LoVo (cell line): ENCODE data around the gene MAPKBP1.
A peak's percentile ranks its signal among the peaks of the same experiment; 100 is the strongest.

ENCODE experiments used
- DNase-seq: peaks from one replicate; pipeline ENCODE4 v3.0.0-alpha.2; 2016; ENCODE audit warnings: low spot score

MAPKBP1 gene

DNA sequence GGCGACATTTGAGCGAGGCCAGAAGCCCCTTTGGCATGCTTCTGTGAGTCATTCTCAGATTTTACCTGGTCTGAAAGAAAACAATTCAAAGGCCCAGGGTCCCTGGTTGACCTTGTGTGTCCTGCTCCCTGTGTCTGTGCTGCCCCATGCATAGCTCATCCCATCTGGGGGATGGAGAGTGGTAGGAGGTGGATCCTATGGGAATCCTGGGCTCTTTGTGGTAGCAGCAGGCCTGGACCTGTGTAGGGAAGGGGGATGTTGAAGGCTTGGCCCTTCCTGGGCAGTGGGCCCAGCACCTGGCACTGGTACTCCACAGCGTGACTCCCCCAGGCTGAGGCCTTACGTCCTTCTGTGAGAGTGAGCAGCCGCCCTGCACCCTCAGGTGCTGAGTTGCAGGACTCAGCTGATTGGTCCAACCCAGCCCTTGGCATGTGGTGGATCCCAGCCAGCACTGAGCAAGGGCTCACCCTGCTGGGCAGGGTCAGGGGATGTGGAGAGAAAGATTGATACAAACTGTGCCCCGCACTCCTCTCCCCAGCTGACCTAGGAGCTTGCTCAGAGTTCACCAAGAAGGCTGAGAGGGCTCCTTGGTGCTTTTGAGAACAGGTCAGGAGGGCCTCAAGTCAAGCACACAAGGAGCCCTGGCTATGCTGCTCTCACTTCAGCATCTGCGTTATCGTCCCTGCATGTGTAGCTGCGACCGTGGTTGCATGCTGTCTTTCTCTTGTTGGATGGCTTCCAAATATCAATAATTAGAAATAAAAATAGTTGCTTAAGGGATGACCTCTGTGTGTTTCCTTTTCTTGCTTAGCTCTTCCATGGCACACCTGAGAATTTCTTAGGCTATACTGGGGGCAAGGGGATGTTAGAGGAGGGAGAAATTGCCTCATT lies 32.3 kb downstream of the MAPKBP1 start:
- DNase-seq = no peak

GRCh38 chr15:41809121-41809520 lies 34.8 kb downstream of the MAPKBP1 start:
- no peak for DNase-seq

DNA sequence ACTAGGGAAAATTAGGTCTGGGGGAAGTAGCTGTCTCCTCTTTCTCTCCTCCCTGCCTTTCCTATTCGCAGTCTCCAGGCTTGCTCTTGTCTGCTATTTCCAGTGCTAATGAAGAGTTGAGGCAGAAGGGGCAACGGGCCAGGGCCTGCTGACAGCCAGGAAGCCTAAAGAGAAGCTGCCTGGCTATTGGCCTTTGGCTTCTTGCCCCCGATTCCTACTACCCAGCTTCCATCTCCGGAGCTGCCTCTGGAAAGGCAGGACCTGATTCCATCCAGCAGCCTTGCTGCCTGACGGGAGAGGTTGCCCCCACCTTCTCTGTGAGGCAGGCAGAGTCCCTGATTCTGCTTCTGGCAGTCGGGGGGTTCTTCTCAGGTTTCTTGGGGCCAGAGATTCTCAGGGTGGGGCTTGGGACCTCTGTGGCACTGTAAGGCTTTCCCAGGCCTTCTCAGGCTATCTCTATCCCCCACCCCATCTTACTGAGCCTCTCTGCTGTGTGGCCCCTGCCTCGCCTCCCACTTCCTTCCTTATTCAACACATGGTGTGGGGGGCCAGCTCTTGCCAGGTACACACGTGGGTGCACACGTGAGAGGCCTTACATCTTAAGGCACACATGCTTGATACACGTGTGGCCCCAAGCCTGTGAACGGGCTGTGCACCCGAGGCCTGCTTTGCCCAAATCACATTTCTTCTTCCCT lies 35.4 kb downstream of the MAPKBP1 start:
- no peak for DNase-seq

DNA sequence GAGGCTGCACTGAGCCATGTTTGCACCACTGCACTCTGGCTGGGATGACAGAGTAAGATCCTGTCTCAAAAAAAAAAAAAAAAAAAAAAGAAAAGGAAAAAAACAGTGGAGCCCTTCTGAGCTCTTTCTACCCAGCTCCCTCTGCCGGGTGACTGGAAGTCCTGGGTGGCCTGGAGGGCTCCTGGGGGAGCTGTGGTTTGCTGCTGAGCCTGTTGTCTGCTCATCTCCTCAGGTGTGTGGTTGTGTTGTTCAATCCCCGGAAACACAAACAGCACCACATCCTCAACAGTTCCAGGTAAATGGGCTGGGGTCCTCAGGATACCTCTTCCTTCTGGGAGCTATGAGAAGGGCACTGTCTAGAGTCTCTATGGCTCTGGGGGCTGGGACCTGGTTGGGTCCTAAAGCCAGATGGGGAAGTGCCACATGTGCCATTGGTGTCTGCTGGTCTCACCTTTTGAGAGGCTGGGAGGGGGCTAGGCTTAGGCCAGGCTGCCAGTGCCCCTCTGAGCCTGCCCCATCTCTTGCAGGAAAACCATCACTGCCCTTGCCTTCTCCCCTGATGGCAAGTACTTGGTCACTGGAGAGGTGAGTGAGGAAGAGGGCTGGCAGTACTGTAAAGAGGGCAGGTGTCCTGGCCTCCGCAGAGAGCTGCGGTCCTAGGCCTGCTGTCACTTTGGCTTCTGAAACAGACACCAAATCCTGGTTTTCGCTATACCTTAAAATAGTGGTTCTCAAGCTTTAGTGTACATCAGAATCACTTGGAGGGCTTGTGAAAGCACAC lies 36.6 kb downstream of the MAPKBP1 start:
- DNase-seq = no peak

DNA sequence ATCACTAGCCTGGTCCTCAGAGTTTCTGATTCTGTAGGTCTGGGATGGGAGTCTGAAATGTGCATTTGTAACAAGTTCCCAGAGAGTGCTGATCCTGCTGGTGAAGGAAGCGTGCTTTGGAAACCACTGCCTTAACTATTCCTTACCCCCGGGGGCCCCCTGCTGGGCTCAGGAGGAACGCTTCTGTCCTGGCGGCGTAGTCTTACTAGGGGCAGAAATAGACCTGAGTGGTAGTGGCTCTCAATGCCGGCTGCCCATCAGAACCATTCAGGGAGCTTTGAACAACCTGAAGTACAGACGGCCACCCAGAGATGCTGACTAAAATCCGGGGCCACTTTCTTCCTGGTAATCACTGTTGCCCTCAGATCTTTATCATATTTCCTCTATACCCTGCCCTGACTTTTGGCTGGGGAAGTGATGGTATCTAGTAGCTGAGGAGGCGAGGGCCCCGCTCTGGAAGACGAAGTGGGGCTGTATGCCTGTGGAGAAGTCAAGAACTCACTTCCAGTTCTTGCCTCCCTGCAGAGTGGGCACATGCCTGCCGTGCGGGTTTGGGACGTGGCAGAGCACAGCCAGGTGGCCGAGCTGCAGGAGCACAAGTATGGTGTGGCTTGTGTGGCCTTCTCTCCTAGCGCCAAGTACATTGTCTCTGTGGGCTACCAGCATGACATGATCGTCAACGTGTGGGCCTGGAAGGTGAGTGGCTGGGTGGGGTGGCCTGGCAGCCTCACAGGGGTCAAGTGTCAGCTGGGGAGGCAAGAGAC lies 37.3 kb downstream of the MAPKBP1 start:
- DNase-seq = peak; percentile 78

DNA sequence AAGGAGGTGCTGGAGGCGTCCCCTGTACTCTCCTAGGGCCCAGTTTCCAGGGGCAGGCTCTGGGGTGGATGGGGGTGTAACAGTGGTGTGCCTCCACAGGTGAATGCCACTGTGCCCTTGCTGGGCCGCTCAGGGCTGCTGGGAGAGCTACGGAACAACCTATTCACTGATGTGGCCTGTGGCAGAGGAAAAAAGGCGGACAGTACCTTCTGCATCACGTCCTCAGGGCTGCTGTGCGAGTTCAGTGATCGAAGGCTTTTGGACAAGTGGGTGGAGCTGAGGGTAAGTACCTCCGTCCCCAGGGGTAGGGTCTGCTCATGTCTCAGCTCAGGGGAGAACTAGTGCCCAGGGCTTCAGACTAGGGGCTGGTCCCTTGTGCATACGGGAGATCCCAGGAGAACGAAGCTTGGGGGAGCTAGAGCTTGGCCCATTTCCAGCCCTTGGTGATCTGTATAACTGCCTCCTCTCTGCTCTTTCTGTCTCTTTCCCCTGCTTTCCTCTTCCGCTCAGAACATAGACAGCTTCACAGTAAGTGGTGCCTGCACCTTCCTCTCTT lies 38.6 kb downstream of the MAPKBP1 start:
- no peak for DNase-seq

- DNase-seq = no peak
These were observed 39.1 kb downstream of the MAPKBP1 start for GRCh38 chr15:41813426-41813825.

DNA sequence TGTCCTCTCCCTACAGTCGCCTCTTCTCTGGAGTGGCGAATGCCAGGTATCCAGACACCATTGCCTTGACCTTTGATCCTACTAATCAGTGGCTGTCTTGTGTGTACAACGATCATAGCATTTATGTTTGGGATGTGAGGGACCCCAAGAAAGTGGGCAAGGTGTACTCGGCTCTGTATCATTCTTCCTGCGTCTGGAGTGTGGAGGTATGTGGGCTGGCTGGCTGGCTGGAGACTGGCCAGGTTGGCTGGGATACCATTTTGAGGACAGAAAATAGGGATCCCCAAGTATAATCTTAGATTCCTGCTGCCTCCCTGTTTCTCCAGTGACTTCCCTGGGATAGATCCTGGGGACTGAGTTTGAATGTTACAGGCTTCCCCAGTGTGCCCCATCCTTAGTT lies 40.2 kb downstream of the MAPKBP1 start:
- DNase-seq = no peak

DNA sequence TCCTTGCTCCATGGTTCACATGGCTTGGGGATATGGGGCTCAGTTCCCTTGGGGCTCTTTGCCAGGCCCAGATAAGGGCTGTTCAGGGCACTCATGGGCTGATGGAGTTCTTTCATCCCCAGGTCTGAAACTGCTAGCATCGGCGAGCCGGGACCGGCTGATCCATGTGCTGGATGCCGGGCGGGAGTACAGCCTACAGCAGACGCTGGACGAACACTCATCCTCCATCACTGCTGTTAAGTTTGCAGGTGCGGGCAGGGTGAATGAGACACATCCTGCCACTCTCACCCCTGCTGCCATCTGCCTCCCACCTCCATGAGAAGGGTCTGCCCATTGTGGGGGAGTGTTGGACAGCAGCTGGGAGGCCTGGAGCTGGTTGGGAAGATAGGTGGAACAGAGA lies 42.5 kb downstream of the MAPKBP1 start:
- DNase-seq = no peak

DNA sequence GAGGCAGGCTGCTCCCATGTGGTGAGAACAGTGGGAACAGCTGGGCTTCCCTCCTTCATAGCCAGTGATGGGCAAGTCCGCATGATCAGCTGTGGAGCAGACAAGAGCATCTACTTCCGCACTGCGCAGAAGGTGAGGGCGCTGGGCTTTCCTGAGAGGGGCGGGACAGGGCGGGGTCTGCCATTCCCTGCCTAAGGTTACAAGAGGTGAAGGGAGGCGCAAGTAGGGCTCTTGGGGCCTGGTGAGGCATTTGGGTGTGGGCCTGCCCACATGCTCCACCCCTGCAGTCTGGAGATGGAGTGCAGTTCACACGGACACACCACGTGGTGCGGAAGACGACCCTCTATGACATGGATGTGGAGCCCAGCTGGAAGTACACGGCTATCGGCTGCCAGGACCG lies 43.0 kb downstream of the MAPKBP1 start:
- no peak for DNase-seq

GRCh38 chr15:41817781-41818180 lies 43.5 kb downstream of the MAPKBP1 start:
- DNase-seq = no peak

GRCh38 chr15:41819455-41820050 lies 45.3 kb downstream of the MAPKBP1 start:
- no peak for DNase-seq

DNA sequence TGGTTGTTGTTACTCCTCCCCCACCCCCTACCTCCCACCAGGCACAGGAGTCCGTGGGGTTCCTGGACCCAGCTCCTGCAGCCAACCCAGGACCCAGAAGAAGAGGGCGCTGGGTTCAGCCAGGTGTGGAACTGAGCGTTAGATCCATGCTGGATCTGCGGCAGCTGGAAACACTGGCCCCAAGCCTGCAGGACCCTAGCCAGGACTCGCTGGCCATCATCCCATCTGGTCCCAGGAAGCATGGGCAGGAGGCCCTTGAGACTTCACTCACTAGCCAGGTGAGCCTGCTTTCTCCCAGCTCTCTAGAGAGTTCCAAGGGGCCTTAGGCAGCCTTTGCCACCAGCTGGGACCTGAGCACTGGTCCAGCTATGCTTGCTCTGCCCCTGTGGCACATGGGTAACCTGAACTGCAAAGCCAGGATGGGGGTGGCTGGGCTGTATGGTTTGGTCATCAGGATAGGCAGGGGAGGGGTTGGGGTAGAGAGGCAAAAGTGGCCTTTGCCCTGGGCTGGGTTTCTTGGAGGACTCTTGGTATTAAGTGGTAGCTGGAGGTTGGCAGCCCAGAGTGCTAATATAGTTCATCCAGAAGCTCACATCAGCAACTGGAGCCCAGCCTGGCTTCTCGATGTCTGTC lies 46.6 kb downstream of the MAPKBP1 start:
- DNase-seq = no peak

GRCh38 chr15:41821831-41822230 lies 47.5 kb downstream of the MAPKBP1 start:
- DNase-seq = no peak

- DNase-seq = no peak
These were observed 48.2 kb downstream of the MAPKBP1 start for GRCh38 chr15:41822471-41822870.

DNA sequence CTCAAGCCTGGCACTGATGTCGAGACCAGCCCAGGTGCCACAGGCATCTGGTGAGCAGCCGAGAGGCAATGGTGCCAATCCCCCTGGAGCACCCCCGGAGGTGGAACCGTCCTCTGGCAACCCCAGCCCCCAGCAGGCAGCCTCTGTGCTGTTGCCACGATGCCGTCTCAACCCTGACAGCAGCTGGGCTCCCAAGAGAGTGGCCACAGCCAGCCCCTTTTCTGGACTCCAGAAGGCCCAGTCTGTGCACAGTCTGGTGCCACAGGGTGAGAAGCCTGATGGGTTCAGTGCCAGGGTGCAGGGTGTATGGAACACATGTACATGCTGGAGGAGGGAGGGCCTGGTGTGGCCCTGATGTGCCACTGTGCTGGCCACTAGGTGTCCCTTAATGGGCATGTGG lies 48.7 kb downstream of the MAPKBP1 start:
- DNase-seq = no peak

GRCh38 chr15:41823502-41823901 lies 49.2 kb downstream of the MAPKBP1 start:
- DNase-seq = no peak

DNA sequence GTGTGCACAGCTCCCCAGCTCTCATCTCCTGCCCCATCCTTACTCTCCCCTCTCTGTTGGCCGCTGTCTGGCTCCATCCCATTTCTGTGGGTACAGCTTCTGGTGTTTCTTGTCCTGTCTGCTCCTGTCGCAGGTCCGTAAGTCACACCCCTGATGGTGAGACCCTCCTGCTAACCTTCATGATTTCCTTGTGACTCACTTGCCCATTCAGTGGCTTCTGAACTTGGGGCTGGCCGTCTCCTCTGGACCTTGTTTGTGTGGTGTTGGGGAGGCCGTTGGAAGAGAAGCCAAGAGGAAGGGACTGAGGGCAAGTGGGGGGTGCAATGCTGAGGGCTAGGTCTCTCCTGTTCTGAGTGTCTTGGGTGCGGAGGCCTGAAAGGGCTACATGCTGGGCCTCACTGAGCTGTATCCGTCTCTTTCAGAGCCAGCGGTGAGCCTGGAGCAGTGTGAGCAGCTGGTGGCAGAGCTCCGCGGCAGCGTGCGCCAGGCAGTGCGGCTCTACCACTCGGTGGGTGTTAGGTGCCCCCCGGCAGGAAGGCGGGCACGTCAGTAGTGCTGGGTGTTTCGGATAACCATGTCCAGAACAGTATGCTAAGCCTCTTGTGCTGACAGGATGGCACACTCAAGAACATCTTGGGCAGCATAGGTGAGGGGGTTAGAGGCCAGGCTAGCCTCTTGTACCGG lies 49.9 kb downstream of the MAPKBP1 start:
- DNase-seq = no peak

GRCh38 chr15:41825145-41825544 lies 50.9 kb downstream of the MAPKBP1 start:
- no peak for DNase-seq
